ENCODE data around the gene EIF4E2.

DNA sequence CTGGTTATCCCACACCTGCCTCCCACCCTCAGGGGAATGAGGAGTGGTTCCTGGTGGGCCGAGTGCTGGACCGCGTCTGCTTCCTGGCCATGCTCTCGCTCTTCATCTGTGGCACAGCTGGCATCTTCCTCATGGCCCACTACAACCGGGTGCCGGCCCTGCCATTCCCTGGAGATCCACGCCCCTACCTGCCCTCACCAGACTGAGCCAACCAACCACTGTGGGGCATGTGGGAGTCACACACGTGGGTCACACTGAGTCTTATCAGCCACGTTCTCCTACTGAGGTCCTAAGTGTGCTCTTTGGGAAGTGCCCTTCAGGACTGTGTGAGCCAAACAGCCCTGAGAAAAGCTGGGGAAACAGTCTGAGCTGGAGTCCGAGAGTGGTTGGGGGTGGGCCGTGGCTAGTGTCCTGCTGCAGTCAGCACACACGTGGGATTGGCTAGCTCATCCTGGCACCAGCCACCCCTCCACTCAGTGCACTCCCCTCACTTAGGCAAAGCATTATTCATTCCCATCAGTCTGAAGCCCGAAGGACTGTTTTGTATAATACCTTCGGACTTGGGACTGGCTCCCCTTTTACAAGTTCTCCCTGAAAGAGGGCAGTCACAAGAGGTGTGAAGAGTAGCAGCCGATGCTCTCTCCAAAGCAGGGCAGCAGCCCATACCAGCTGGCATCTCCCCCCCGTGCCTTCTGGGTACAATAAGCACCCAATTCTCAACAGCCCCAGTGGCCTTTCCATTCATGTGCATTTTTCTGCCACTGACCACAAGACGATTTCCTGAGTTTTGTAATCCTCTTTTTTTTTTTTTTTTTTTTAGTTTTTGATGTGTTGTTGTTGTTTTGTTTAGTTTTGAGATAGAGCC lies 4.7 kb upstream of the EIF4E2 start:
- TF ChIP-seq, protein P1, sequence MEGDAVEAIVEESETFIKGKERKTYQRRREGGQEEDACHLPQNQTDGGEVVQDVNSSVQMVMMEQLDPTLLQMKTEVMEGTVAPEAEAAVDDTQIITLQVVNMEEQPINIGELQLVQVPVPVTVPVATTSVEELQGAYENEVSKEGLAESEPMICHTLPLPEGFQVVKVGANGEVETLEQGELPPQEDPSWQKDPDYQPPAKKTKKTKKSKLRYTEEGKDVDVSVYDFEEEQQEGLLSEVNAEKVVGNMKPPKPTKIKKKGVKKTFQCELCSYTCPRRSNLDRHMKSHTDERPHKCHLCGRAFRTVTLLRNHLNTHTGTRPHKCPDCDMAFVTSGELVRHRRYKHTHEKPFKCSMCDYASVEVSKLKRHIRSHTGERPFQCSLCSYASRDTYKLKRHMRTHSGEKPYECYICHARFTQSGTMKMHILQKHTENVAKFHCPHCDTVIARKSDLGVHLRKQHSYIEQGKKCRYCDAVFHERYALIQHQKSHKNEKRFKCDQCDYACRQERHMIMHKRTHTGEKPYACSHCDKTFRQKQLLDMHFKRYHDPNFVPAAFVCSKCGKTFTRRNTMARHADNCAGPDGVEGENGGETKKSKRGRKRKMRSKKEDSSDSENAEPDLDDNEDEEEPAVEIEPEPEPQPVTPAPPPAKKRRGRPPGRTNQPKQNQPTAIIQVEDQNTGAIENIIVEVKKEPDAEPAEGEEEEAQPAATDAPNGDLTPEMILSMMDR (conservative IDR thresholded peaks at IDR 0.05 in 1 of 2, IDR thresholded peaks at IDR 0.05 in 1 of 2; ENCODE audit: extremely low read depth in 1 of 2, insufficient read depth in 1 of 2, low read depth in 1 of 2, low read length in 2 of 2): no peak
- no peak for TF ChIP-seq EZH2 (IDR thresholded peaks at IDR 0.05; ENCODE audit: borderline replicate concordance, low read length)

All from mammary epithelial cell (primary cell).